Endothelial cell of umbilical vein (primary cell): ENCODE measurements around the gene CCDC190. TPM values are rescaled to one million over a fixed set of nuclear protein-coding genes. Genes with fewer than 3 reads are reported as not detected.

Experiments
- BruUV-seq: library from RNA; stranded (reverse); fragments of 400-500 nt; replicated peaks from 2 replicates; lab custom pipeline; 2021; lab: Mats Ljungman, UMichigan
- CTCF ChIA-PET: fragments of 300-600, 350-600 bp; sonication (Branson Sonifier 250); formaldehyde crosslinking; loops from one replicate; lab custom pipeline; 2021; ENCODE audit warnings: antibody characterized with exemption, inconsistent platforms; lab: Charles Lee
- POLR2A ChIA-PET: fragments of 300-600, 350-600 bp; sonication (Branson Sonifier 250); formaldehyde crosslinking; loops from one replicate; lab custom pipeline; 2021; ENCODE audit warnings: antibody characterized with exemption, inconsistent platforms; lab: Charles Lee
- DNase-seq: peaks from one replicate; pipeline ENCODE4 v3.0.0-alpha.2; 2011; ENCODE audit warnings: low read depth, low spot score
- FAIRE-seq: peaks from 2 replicates; lab custom pipeline; 2011; peaks lifted over from hg19 to GRCh38; lab: Jason Lieb, UNC
- H2AFZ ChIP-seq: 2 replicates; pipeline ENCODE4 v1.6.0; 2012; ENCODE audit warnings: low read depth, low read length, control low read depth, inconsistent platforms
- H3K27ac ChIP-seq: 2 replicates; pipeline ENCODE4 v1.5.1; 2011; ENCODE audit warnings: low read depth, mild to moderate bottlenecking, control low read depth, low read length, moderate library complexity; ENCODE audit not compliant: insufficient read depth
- H3K27me3 ChIP-seq, 2 experiments: 2 replicates each; pipeline versions ENCODE4 v1.6.0 to v1.6.1; 2011; ENCODE audit warnings: low read length in 2 of 2, mixed read lengths in 1 of 2; ENCODE audit not compliant: control insufficient read depth in 2 of 2, insufficient read depth in 2 of 2
- H3K36me3 ChIP-seq, 2 experiments: 2 replicates in 1 of 2; 3 replicates in 1 of 2; pipeline ENCODE4 v1.5.1; 2011; ENCODE audit warnings: low read length in 2 of 2, mild to moderate bottlenecking in 1 of 2, moderate library complexity in 1 of 2; ENCODE audit not compliant: control insufficient read depth in 2 of 2, insufficient read depth in 2 of 2; ENCODE audit errors: extremely low read depth in 1 of 2
- H3K4me1 ChIP-seq: 3 replicates; pipeline ENCODE4 v1.5.1; 2011; ENCODE audit warnings: mild to moderate bottlenecking, low read length; ENCODE audit not compliant: control insufficient read depth, insufficient read depth; ENCODE audit errors: extremely low read depth
- H3K4me2 ChIP-seq: 2 replicates; pipeline ENCODE4 v1.6.1; 2011; ENCODE audit warnings: low read length, control low read depth, mixed read lengths; ENCODE audit not compliant: insufficient read depth
- H3K4me3 ChIP-seq, 3 experiments: fragments of 200-600 bp in 1 of 3; sonication (generic), shearing (Covaris generic) in 1 of 3; replicated peaks in 1 of 3; 2 replicates each; pipeline ENCODE4 v1.5.1; 2011 to 2016; ENCODE audit warnings: control low read depth in 3 of 3, low read length in 3 of 3, mild to moderate bottlenecking in 2 of 3, inconsistent platforms in 1 of 3, low read depth in 1 of 3, moderate library complexity in 1 of 3; ENCODE audit not compliant: insufficient read depth in 1 of 3
- H3K79me2 ChIP-seq: 2 replicates; pipeline ENCODE4 v1.6.0; 2012; ENCODE audit warnings: low read length, inconsistent platforms; ENCODE audit not compliant: control insufficient read depth, insufficient read depth
- H3K9ac ChIP-seq: replicated peaks from 2 replicates; pipeline ENCODE3; 2011; ENCODE audit warnings: low read length, control low read depth; ENCODE audit not compliant: insufficient read depth; ENCODE audit errors: extremely low read depth
- H3K9me1 ChIP-seq: replicated peaks from 3 replicates; pipeline ENCODE4 v1.6.0; 2011; ENCODE audit warnings: mild to moderate bottlenecking, low read length; ENCODE audit not compliant: control insufficient read depth, insufficient read depth; ENCODE audit errors: extremely low read depth
- H3K9me3 ChIP-seq: replicated peaks from 2 replicates; pipeline ENCODE4 v1.5.1; 2012; ENCODE audit warnings: low read length, inconsistent platforms; ENCODE audit not compliant: control insufficient read depth, insufficient read depth
- H4K20me1 ChIP-seq: replicated peaks from 2 replicates; pipeline ENCODE3; 2011; ENCODE audit warnings: mild to moderate bottlenecking, low read length; ENCODE audit not compliant: control insufficient read depth, insufficient read depth; ENCODE audit errors: extremely low read depth
- CTCF ChIP-seq, 2 donors: IDR thresholded peaks; 1 replicate in 1 of 2; 2 replicates in 1 of 2; pipeline ENCODE4 v1.5.1; 2011; ENCODE audit warnings: low read length in 2 of 2, mild to moderate bottlenecking in 2 of 2, moderate library complexity in 2 of 2, control low read depth in 1 of 2, inconsistent platforms in 1 of 2, low read depth in 1 of 2; ENCODE audit not compliant: insufficient read depth in 1 of 2; ENCODE audit errors: extremely low read depth in 1 of 2
- EZH2 ChIP-seq: IDR thresholded peaks from 2 replicates; pipeline ENCODE4 v1.6.1; 2012; ENCODE audit warnings: borderline replicate concordance, low read depth, mild to moderate bottlenecking, moderate library complexity, low read length, inconsistent platforms; ENCODE audit not compliant: severe bottlenecking
- FOS ChIP-seq: IDR thresholded peaks from 2 replicates; pipeline ENCODE4 v1.6.1; 2011; ENCODE audit warnings: mild to moderate bottlenecking, low read length, moderate library complexity, borderline replicate concordance; ENCODE audit not compliant: insufficient read depth
- GATA2 ChIP-seq: IDR thresholded peaks from 2 replicates; pipeline ENCODE4 v1.7.0; 2011; ENCODE audit warnings: low read depth, mild to moderate bottlenecking, moderate library complexity, mixed read lengths, low read length; ENCODE audit not compliant: insufficient read length, insufficient read depth
- JUN ChIP-seq: IDR thresholded peaks from 2 replicates; pipeline ENCODE4 v1.6.1; 2011; ENCODE audit warnings: borderline replicate concordance, low read depth; ENCODE audit not compliant: insufficient read length, insufficient read depth
- MAX ChIP-seq: IDR thresholded peaks from 2 replicates; pipeline ENCODE4 v1.6.1; 2011; ENCODE audit not compliant: insufficient read depth, insufficient read length
- MYC ChIP-seq: IDR thresholded peaks from one replicate; pipeline ENCODE4 v1.6.1; 2011; ENCODE audit warnings: mild to moderate bottlenecking, low read depth, low read length
- POLR2A ChIP-seq: IDR thresholded peaks from 2 replicates; pipeline ENCODE4 v1.6.1; 2012; ENCODE audit warnings: low read depth, mild to moderate bottlenecking, control low read depth, low read length
- POLR2AphosphoS5 ChIP-seq: IDR thresholded peaks from 2 replicates; pipeline ENCODE4 v1.6.1; 2012; ENCODE audit warnings: low read depth, mild to moderate bottlenecking, control low read depth, low read length, moderate library complexity; ENCODE audit not compliant: insufficient read depth
- dilution Hi-C: fragments of 300-500 bp; cut with MboI; formaldehyde crosslinking; loops from one replicate; pipeline ENCODE4 v1.15.0; 2019; ENCODE audit warnings: low sequenced_read_pairs; ENCODE audit not compliant: extremely low pct_ligation_motif_present
- intact Hi-C: fragments of 100-400 bp; cut with micrococcal nuclease; formaldehyde crosslinking; loops from one replicate; pipeline ENCODE4 v1.10.0; 2022
- polyA plus RNA-seq, 4 experiments: library from polyadenylated mRNA; depleted of rRNA in 3 of 4; stranded (reverse) in 3 of 4; unstranded in 1 of 4; fragments of >200 nt; gene quantifications; 2 replicates each; pipeline versions ENCODE4 v1.2.1 to v1.2.3, GENCODE V29; 2011 to 2012; ENCODE audit warnings: missing spikeins in 1 of 4
- total RNA-seq: library from RNA; stranded (reverse); gene quantifications from 2 replicates; pipeline ENCODE4 v1.2.3, GENCODE V29; 2021

CCDC190 gene
- total and polyA plus RNA-seq, 2 donors (not counting 3 experiments of a cell fraction or from before 2014, with no cell fraction given) = 3.7 to 9.0 TPM

GRCh38 chr1:162885265-162885664, 24.3 kb upstream of the CCDC190 start:
- FAIRE-seq = no peak

More at GRCh38 chr1:162885265-162885664, 24.3 kb upstream of the CCDC190 start:
- Histone ChIP-seq H3K27ac (no peak overlapping the region), H3K4me1 (no peaks in the 10 kb centered on the region), H4K20me1 (no peaks in the 10 kb centered on the region), H3K36me3 (no peaks in the 10 kb centered on the region), H3K27me3 (no peaks in the 10 kb centered on the region), H2AFZ (no peak overlapping the region), H3K4me3 (no peak overlapping the region), H3K9me1 (no peaks in the 10 kb centered on the region), H3K9ac (no peak overlapping the region), H3K9me3 (no peaks in the 10 kb centered on the region), H3K79me2 (no peaks in the 10 kb centered on the region), H3K4me2 (no peak overlapping the region)
- no TSS peak for BruUV-seq
- TF ChIP-seq CTCF (IDR thresholded peaks at IDR 0.05; ENCODE audit: extremely low read depth in 1 of 2, insufficient read depth in 1 of 2, low read depth in 1 of 2, low read length in 2 of 2) (no peak), MAX (no peak), GATA2 (no peak), JUN (no peak), POLR2A (no peak), POLR2AphosphoS5 (no peak), FOS (no peak), EZH2 (no peak), MYC (no peak)
- POLR2A ChIA-PET = no interaction called here
- intact Hi-C loops (no loop called here), dilution Hi-C loops (loop anchor here (25.0 kb wide), 1 partner anchor 302 kb away; no protein-coding TSS in a partner anchor)
- no peak for DNase-seq
- CTCF ChIA-PET = interaction anchor here (0.5 to 2.3 kb wide), 11 partner anchors 11 to 590 kb away, joined by 3 to 14 read pairs (median 3); partner anchors contain the start of gene RGS4
